ENCODE results near the gene AQP6.

AQP6 gene

GRCh38 chr12:49932533-49933130, 40.1 kb upstream of the AQP6 start:
- Histone ChIP-seq H3K27ac (ENCODE audit: low read depth in 2 of 2, low read length in 2 of 2) (no peak overlapping the region), H3K9me3 (ENCODE audit: control insufficient read depth in 2 of 2, low read length in 2 of 2) (no peaks in the 10 kb centered on the region), H3K36me3 (ENCODE audit: control insufficient read depth in 2 of 2, insufficient read depth in 2 of 2, low read length in 2 of 2) (no peaks in the 10 kb centered on the region), H3K4me3 (ENCODE audit: low read length in 2 of 2) (no peak overlapping the region), H3K4me1 (ENCODE audit: control insufficient read depth in 2 of 2, insufficient read depth in 2 of 2, low read length in 2 of 2) (no peaks in the 10 kb centered on the region), H3K27me3 (ENCODE audit: control insufficient read depth in 2 of 2, insufficient read depth in 2 of 2, low read length in 2 of 2) (no peaks in the 10 kb centered on the region), H3K9ac (ENCODE audit: low read depth in 1 of 2, low read length in 2 of 2) (no peak overlapping the region)

- H3K36me3 ChIP-seq (ENCODE audit: control insufficient read depth in 2 of 2, insufficient read depth in 2 of 2, low read length in 2 of 2): no peaks in the 10 kb centered on the region
- H3K4me1 ChIP-seq (ENCODE audit: control insufficient read depth in 2 of 2, insufficient read depth in 2 of 2, low read length in 2 of 2): no peaks in the 10 kb centered on the region
- no peaks in the 10 kb centered on the region for H3K27me3 ChIP-seq (ENCODE audit: control insufficient read depth in 2 of 2, insufficient read depth in 2 of 2, low read length in 2 of 2)
- no peak overlapping the region for H3K4me3 ChIP-seq (ENCODE audit: low read length in 2 of 2)
- no peaks in the 10 kb centered on the region for H3K9me3 ChIP-seq (ENCODE audit: control insufficient read depth in 2 of 2, low read length in 2 of 2)
- no peak overlapping the region for H3K27ac ChIP-seq (ENCODE audit: low read depth in 2 of 2, low read length in 2 of 2)
- no peak overlapping the region for H3K9ac ChIP-seq (ENCODE audit: low read depth in 1 of 2, low read length in 2 of 2)
Measured at GRCh38 chr12:49933796-49934195, 39.0 kb upstream of the AQP6 start.

- H3K27me3 ChIP-seq (ENCODE audit: control insufficient read depth in 2 of 2, insufficient read depth in 2 of 2, low read length in 2 of 2): no peaks in the 10 kb centered on the region
- no peaks in the 10 kb centered on the region for H3K4me1 ChIP-seq (ENCODE audit: control insufficient read depth in 2 of 2, insufficient read depth in 2 of 2, low read length in 2 of 2)
- H3K9me3 ChIP-seq (ENCODE audit: control insufficient read depth in 2 of 2, low read length in 2 of 2): no peaks in the 10 kb centered on the region
Measured at GRCh38 chr12:49934505-49934904, 38.2 kb upstream of the AQP6 start.

GRCh38 chr12:49936925-49937324, 35.8 kb upstream of the AQP6 start:
- Histone ChIP-seq H3K36me3 (ENCODE audit: control insufficient read depth in 2 of 2, insufficient read depth in 2 of 2, low read length in 2 of 2) (no peaks in the 10 kb centered on the region), H3K27ac (ENCODE audit: low read depth in 2 of 2, low read length in 2 of 2) (no peak overlapping the region), H3K9ac (ENCODE audit: low read depth in 1 of 2, low read length in 2 of 2) (no peak overlapping the region), H3K4me3 (ENCODE audit: low read length in 2 of 2) (no peak overlapping the region), H3K9me3 (ENCODE audit: control insufficient read depth in 2 of 2, low read length in 2 of 2) (no peaks in the 10 kb centered on the region), H3K4me1 (ENCODE audit: control insufficient read depth in 2 of 2, insufficient read depth in 2 of 2, low read length in 2 of 2) (no peaks in the 10 kb centered on the region), H3K27me3 (ENCODE audit: control insufficient read depth in 2 of 2, insufficient read depth in 2 of 2, low read length in 2 of 2) (no peaks in the 10 kb centered on the region)

More at GRCh38 chr12:49934505-49934904, 38.2 kb upstream of the AQP6 start:
- no peak overlapping the region for H3K4me3 ChIP-seq (ENCODE audit: low read length in 2 of 2)
- H3K36me3 ChIP-seq (ENCODE audit: control insufficient read depth in 2 of 2, insufficient read depth in 2 of 2, low read length in 2 of 2): no peaks in the 10 kb centered on the region
- H3K9ac ChIP-seq (ENCODE audit: low read depth in 1 of 2, low read length in 2 of 2): no peak overlapping the region
- H3K27ac ChIP-seq (ENCODE audit: low read depth in 2 of 2, low read length in 2 of 2): no peak overlapping the region

- H3K27ac ChIP-seq (ENCODE audit: low read depth in 2 of 2, low read length in 2 of 2): no peak overlapping the region
- H3K9ac ChIP-seq (ENCODE audit: low read depth in 1 of 2, low read length in 2 of 2): no peak overlapping the region
Measured at GRCh38 chr12:49937639-49938300, 35.0 kb upstream of the AQP6 start.

GRCh38 chr12:49939307-49939706, 33.4 kb upstream of the AQP6 start:
- no peaks in the 10 kb centered on the region for H3K9me3 ChIP-seq (ENCODE audit: control insufficient read depth in 2 of 2, low read length in 2 of 2)
- peaks cover 0 to 9% of the 10 kb centered on the region in 2 donors for H3K4me1 ChIP-seq (ENCODE audit: control insufficient read depth in 2 of 2, insufficient read depth in 2 of 2, low read length in 2 of 2)
- H3K36me3 ChIP-seq (ENCODE audit: control insufficient read depth in 2 of 2, insufficient read depth in 2 of 2, low read length in 2 of 2): no peaks in the 10 kb centered on the region
- H3K9ac ChIP-seq (ENCODE audit: low read depth in 1 of 2, low read length in 2 of 2): no peak overlapping the region
- H3K27me3 ChIP-seq (ENCODE audit: control insufficient read depth in 2 of 2, insufficient read depth in 2 of 2, low read length in 2 of 2): no peaks in the 10 kb centered on the region
- no peak overlapping the region for H3K27ac ChIP-seq (ENCODE audit: low read depth in 2 of 2, low read length in 2 of 2)
- no peak overlapping the region for H3K4me3 ChIP-seq (ENCODE audit: low read length in 2 of 2)

More at GRCh38 chr12:49937639-49938300, 35.0 kb upstream of the AQP6 start:
- Histone ChIP-seq H3K27me3 (ENCODE audit: control insufficient read depth in 2 of 2, insufficient read depth in 2 of 2, low read length in 2 of 2) (no peaks in the 10 kb centered on the region), H3K4me1 (ENCODE audit: control insufficient read depth in 2 of 2, insufficient read depth in 2 of 2, low read length in 2 of 2) (peaks cover 0 to 2% of the 10 kb centered on the region in 2 donors), H3K9me3 (ENCODE audit: control insufficient read depth in 2 of 2, low read length in 2 of 2) (no peaks in the 10 kb centered on the region), H3K4me3 (ENCODE audit: low read length in 2 of 2) (no peak overlapping the region), H3K36me3 (ENCODE audit: control insufficient read depth in 2 of 2, insufficient read depth in 2 of 2, low read length in 2 of 2) (no peaks in the 10 kb centered on the region)

- H3K36me3 ChIP-seq (ENCODE audit: control insufficient read depth in 2 of 2, insufficient read depth in 2 of 2, low read length in 2 of 2): no peaks in the 10 kb centered on the region
- H3K9me3 ChIP-seq (ENCODE audit: control insufficient read depth in 2 of 2, low read length in 2 of 2): no peaks in the 10 kb centered on the region
- H3K27ac ChIP-seq (ENCODE audit: low read depth in 2 of 2, low read length in 2 of 2): no peak overlapping the region
- no peak overlapping the region for H3K4me3 ChIP-seq (ENCODE audit: low read length in 2 of 2)
- no peak overlapping the region for H3K9ac ChIP-seq (ENCODE audit: low read depth in 1 of 2, low read length in 2 of 2)
- no peaks in the 10 kb centered on the region for H3K27me3 ChIP-seq (ENCODE audit: control insufficient read depth in 2 of 2, insufficient read depth in 2 of 2, low read length in 2 of 2)
- peaks cover 0 to 9% of the 10 kb centered on the region in 2 donors for H3K4me1 ChIP-seq (ENCODE audit: control insufficient read depth in 2 of 2, insufficient read depth in 2 of 2, low read length in 2 of 2)
Measured at GRCh38 chr12:49939707-49940106, 33.0 kb upstream of the AQP6 start.

- H3K27ac ChIP-seq (ENCODE audit: low read depth in 2 of 2, low read length in 2 of 2): no peak overlapping the region
- no peak overlapping the region for H3K9ac ChIP-seq (ENCODE audit: low read depth in 1 of 2, low read length in 2 of 2)
- no peaks in the 10 kb centered on the region for H3K9me3 ChIP-seq (ENCODE audit: control insufficient read depth in 2 of 2, low read length in 2 of 2)
- peaks cover 7 to 27% of the 10 kb centered on the region in 2 donors for H3K4me1 ChIP-seq (ENCODE audit: control insufficient read depth in 2 of 2, insufficient read depth in 2 of 2, low read length in 2 of 2)
- no peaks in the 10 kb centered on the region for H3K36me3 ChIP-seq (ENCODE audit: control insufficient read depth in 2 of 2, insufficient read depth in 2 of 2, low read length in 2 of 2)
- no peak overlapping the region for H3K4me3 ChIP-seq (ENCODE audit: low read length in 2 of 2)
- H3K27me3 ChIP-seq (ENCODE audit: control insufficient read depth in 2 of 2, insufficient read depth in 2 of 2, low read length in 2 of 2): no peaks in the 10 kb centered on the region
Measured at GRCh38 chr12:49941556-49942511, 30.9 kb upstream of the AQP6 start.

- Histone ChIP-seq H3K36me3 (ENCODE audit: control insufficient read depth in 2 of 2, insufficient read depth in 2 of 2, low read length in 2 of 2) (no peaks in the 10 kb centered on the region), H3K9ac (ENCODE audit: low read depth in 1 of 2, low read length in 2 of 2) (no peak overlapping the region), H3K27ac (ENCODE audit: low read depth in 2 of 2, low read length in 2 of 2) (no peak overlapping the region)
Measured at GRCh38 chr12:49942512-49942893, 30.2 kb upstream of the AQP6 start.

More at GRCh38 chr12:49942512-49942893, 30.2 kb upstream of the AQP6 start:
- Histone ChIP-seq H3K27me3 (ENCODE audit: control insufficient read depth in 2 of 2, insufficient read depth in 2 of 2, low read length in 2 of 2) (no peaks in the 10 kb centered on the region), H3K4me3 (ENCODE audit: low read length in 2 of 2) (no peak overlapping the region), H3K4me1 (ENCODE audit: control insufficient read depth in 2 of 2, insufficient read depth in 2 of 2, low read length in 2 of 2) (peaks cover 7 to 28% of the 10 kb centered on the region in 2 donors), H3K9me3 (ENCODE audit: control insufficient read depth in 2 of 2, low read length in 2 of 2) (no peaks in the 10 kb centered on the region)

Measured in mucosa of rectum (tissue), 2 donors.